IPS DF 19.7 (cell line): ENCODE measurements around the gene RFX4.
"Not testable (repeated sequence)": the region's sequence is repeated elsewhere in the genome, so short reads cannot be mapped to it uniquely, and the experiment has no call there.

Source experiments
- DNase-seq: peaks from one replicate; pipeline ENCODE4 v3.0.0-alpha.2; 2013; ENCODE audit warnings: low read depth, low spot score

The RFX4 gene

GRCh38 chr12:106726603-106727202, 143.9 kb downstream of the RFX4 start:
- not testable (repeated sequence) for DNase-seq

- no peak for DNase-seq
Observed at GRCh38 chr12:106729611-106730010, 146.8 kb downstream of the RFX4 start.

GRCh38 chr12:106732890-106733289, 150.1 kb downstream of the RFX4 start:
- no peak for DNase-seq

DNA sequence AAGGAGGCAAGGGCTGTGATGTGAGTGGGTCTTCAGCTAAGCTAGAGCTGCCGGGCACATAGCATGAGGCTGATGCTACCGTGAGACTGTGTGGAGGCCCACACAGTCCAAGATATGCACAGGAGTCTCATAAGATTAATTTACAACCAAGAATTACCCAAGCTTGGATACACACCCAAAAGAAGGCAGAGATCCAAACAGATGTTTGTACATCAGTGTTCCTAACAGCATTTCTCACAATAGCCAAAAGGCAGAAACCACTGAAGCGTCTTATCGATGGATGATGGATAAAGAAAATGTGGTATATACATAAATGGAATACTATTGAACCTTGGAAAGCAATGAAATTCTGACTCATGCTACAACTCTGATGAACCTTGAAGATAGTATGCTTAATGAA, 150.9 kb downstream of the RFX4 start:
- no peak for DNase-seq

GRCh38 chr12:106736051-106736957, 153.5 kb downstream of the RFX4 start:
- no peak for DNase-seq

DNA sequence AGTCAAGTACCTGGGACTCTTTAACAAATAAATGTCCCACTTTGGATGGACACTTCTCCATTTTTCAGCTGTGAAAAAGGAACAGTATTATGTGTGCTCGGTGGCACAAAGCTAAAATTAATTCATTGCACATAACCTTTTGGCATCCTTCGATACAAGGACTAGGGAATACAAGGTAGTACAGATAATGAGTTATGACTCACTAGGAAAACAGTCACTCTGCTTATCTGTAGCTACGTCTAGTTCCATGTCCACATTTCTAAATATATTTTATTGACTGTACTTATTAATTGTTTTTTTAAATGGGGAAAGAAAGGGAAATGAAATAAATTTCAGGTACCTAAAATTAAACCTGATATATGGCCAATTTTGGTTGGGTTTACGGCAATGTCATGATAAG, 156.5 kb downstream of the RFX4 start:
- DNase-seq = no peak

GRCh38 chr12:106739815-106740530, 157.2 kb downstream of the RFX4 start:
- no peak for DNase-seq

DNA sequence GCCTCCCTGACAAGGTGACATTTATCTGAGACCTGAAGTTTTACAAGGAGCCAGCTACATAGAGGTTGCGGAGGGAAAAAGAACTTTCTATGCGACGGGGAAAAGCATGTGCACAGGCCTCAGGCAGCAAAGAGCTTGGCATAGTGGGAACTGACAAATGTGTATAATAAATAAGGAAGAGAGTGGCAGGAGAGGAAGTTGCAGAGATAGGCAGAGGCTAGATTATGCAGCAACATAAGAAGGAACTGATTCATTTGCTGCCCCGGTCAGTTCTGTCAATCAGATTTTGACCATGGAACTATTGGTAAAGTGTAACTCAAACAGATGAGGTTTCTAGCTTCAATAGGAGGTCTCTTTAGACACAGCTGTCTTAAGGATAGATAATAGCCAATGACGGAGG, 158.0 kb downstream of the RFX4 start:
- no peak for DNase-seq

DNA sequence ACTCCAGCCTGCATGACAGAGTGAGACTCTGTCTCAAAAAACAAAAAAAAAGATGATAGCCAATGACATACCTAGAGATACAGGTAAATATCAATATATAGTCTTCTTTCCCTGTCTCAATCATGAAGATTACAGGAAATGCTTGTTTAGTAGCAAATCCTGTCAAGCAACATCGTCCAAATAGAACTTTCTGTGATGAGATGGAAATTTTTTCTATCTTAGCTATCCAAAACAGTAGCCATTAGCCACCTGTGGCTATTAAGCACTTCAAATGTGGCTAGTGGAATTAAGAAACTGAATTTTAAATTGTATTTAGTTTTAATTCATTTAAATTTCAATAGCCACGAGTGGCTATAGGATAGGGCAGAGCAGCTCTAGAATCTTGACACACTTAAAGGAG, 158.4 kb downstream of the RFX4 start:
- no peak for DNase-seq

GRCh38 chr12:106743270-106743988, 160.6 kb downstream of the RFX4 start:
- DNase-seq = no peak

GRCh38 chr12:106744600-106744999, 161.8 kb downstream of the RFX4 start:
- DNase-seq = no peak

GRCh38 chr12:106745181-106745745, 162.5 kb downstream of the RFX4 start:
- DNase-seq = no peak

DNA sequence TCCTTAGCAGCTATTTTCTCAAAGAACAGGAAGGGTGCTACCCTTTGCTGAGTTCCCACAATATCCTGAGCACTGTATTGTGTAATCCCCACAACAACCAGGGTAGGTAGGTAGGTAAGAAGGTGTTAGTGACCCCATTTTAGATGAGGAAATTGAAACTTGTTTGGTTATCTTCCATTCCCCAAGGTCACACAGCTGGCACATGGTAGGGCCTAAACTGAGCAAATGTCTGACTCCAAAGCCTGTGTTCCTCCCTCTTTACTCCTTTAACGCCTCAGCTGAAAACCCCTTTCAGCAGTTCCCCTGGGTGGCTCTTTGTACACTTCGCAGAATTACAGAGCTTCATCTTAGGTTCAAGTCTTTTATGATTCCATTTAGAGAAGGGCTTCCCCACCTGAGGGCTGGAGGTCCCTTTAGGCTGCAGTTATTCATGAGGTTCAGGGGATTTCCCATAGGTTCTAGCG, 165.2 kb downstream of the RFX4 start:
- no peak for DNase-seq

DNA sequence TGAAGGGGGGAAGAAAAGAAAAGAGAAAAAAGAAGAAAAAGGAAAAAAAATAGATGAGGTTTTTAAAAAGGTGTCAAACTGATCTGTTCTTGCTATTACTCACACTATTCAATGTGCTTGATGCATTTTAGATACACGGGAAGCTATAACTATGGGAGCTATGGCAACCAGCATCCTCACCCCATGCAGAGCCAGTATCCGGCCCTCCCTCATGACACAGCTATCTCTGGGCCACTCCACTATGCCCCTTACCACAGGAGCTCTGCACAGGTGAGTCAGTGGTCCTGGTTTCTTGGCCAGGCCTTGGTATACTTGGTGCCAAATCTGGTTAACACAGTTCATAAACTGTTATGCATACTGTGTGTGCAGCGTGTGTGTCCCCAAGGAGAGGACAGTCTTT, 167.7 kb downstream of the RFX4 start:
- DNase-seq = no peak

- DNase-seq = no peak
Observed at GRCh38 chr12:106753526-106753925, 170.7 kb downstream of the RFX4 start.

DNA sequence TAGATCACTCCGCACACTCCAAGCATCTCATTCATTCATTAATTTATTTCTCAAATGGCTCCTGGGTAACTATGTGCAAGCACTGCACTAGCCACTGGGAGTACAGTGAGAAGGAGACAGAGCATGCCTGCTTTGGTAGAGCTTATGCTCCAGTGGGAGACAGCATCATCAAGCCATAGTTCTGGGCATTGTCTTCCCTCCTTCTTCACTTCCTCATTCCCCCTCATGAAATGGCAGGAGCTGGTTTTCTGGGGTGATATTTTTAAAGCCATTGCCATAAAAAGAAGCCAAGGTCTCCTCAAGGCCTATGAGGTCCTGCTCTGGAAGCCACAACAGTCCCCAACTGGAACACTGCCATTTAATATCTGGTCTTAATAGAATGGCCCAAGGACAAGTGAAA, 171.5 kb downstream of the RFX4 start:
- no peak for DNase-seq

DNA sequence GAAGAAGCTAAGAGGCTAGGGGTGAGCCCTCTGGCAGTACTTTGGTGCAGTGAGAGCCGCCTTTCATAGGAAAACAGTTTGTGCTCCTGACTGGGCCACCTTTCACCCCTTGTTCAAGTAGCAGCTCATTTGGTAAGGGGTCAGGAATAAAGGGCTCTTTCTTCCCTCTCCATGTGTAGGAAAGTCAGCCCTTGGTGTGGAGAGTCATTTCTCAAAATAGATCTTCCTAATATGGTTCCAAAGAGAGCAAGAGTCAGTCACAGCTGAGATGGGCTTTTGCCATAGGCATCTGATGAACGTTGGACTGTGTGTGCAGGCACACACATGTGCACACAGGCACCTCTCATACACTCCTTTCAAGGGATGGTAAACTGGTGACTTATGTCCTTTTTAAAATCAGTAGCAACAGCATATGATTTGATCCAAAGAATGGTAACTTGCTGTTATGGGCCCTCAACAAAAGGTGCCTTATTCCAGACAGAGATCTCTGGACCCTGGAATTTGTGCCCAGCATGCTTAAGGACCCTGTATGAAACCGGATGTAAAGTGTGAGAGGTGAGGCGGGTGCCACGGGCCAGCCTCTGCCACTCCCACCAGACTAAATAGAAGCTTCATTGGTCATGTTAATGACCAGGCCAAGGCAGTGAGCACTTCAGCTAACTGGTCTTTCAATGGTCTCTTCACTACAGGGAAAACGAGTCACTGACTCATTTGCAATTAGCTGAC, 175.0 kb downstream of the RFX4 start:
- DNase-seq = no peak

DNA sequence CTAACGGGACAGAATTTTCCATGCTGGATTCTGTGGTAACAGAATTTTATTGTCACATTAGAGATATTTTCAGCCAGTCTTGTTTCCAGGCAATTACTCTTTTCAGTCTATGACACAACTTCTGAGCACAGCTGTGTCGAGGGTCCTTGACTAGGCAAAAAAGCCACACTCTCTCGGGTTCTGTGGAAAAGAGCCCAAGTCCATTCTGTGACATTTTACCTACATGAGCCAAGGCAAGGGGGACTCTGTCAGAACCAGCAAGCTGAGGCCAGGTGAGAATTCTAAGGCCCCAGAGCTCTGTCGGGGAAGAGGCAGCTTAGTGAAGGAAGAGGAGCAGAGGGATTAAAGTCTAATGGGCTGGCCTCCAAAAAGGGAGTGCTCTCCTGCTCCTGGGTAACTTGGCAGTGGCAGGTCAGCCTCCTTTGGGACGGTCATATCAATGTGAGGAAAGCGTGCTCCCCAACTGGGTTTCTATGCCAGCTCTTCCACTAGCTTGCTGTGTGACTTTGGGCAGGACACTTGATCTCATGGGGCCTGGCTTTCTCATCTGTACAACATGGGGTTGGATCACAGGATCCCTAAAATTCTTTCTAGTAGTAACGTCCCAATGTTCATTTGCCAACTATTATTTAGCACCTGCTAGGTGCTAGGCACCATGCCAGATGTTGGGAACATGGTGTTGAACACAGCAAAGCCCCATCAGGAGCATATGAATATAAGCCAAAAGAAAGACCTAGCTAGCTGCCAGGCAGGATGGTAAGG, 175.7 kb downstream of the RFX4 start:
- DNase-seq = no peak

- no peak for DNase-seq
Observed at GRCh38 chr12:106759526-106760183, 176.9 kb downstream of the RFX4 start.

GRCh38 chr12:106760184-106760531, 177.4 kb downstream of the RFX4 start:
- peak; percentile 75 for DNase-seq
